Amniotic stem cell (primary cell): ENCODE measurements around the gene RETN.
"Not testable (repeated sequence)": the region's sequence is repeated elsewhere in the genome, so short reads cannot be mapped to it uniquely, and the experiment has no call there.

ENCODE experiments used
- DNase-seq: peaks from one replicate; lab custom pipeline; 2025; lab: John Stamatoyannopoulos, UW

Gene RETN

GRCh38 chr19:7637374-7638256 lies 31.2 kb upstream of the RETN start:
- DNase-seq: no peak

GRCh38 chr19:7638802-7639465 lies 29.9 kb upstream of the RETN start:
- no peak for DNase-seq

GRCh38 chr19:7639863-7640348 lies 28.9 kb upstream of the RETN start:
- DNase-seq: no peak

GRCh38 chr19:7640803-7641202 lies 28.0 kb upstream of the RETN start:
- no peak for DNase-seq

- no peak for DNase-seq
Observed at GRCh38 chr19:7641290-7642276, 27.3 kb upstream of the RETN start.

GRCh38 chr19:7642295-7643030 lies 26.4 kb upstream of the RETN start:
- no peak for DNase-seq

- DNase-seq: no peak
Observed at GRCh38 chr19:7643031-7643415, 25.8 kb upstream of the RETN start.

GRCh38 chr19:7643629-7644549 lies 25.0 kb upstream of the RETN start:
- not testable (repeated sequence) for DNase-seq

- DNase-seq: no peak
Observed at GRCh38 chr19:7644550-7644877, 24.3 kb upstream of the RETN start.

GRCh38 chr19:7645163-7645562 lies 23.7 kb upstream of the RETN start:
- no peak for DNase-seq

- DNase-seq: no peak
Observed at GRCh38 chr19:7645656-7646425, 23.0 kb upstream of the RETN start.

GRCh38 chr19:7646426-7646700 lies 22.5 kb upstream of the RETN start:
- no peak for DNase-seq

- no peak for DNase-seq
Observed at GRCh38 chr19:7647156-7647555, 21.7 kb upstream of the RETN start.

GRCh38 chr19:7648265-7649014 lies 20.4 kb upstream of the RETN start:
- no peak for DNase-seq

GRCh38 chr19:7650148-7650547 lies 18.7 kb upstream of the RETN start:
- no peak for DNase-seq

- peak; percentile 6 for DNase-seq
Observed at GRCh38 chr19:7652061-7652641, 16.7 kb upstream of the RETN start.

GRCh38 chr19:7654401-7654800 lies 14.4 kb upstream of the RETN start:
- no peak for DNase-seq

GRCh38 chr19:7655581-7655980 lies 13.3 kb upstream of the RETN start:
- DNase-seq: no peak
